NCI-H748 (cell line): ENCODE measurements around the gene KLK6.
A peak's percentile ranks its signal among the peaks of the same experiment; 100 is the strongest.

Experiments used
- DNase-seq: peaks from one replicate; lab custom pipeline; 2025; ENCODE audit not compliant: unreplicated experiment; lab: John Stamatoyannopoulos, UW

KLK6 gene

DNA sequence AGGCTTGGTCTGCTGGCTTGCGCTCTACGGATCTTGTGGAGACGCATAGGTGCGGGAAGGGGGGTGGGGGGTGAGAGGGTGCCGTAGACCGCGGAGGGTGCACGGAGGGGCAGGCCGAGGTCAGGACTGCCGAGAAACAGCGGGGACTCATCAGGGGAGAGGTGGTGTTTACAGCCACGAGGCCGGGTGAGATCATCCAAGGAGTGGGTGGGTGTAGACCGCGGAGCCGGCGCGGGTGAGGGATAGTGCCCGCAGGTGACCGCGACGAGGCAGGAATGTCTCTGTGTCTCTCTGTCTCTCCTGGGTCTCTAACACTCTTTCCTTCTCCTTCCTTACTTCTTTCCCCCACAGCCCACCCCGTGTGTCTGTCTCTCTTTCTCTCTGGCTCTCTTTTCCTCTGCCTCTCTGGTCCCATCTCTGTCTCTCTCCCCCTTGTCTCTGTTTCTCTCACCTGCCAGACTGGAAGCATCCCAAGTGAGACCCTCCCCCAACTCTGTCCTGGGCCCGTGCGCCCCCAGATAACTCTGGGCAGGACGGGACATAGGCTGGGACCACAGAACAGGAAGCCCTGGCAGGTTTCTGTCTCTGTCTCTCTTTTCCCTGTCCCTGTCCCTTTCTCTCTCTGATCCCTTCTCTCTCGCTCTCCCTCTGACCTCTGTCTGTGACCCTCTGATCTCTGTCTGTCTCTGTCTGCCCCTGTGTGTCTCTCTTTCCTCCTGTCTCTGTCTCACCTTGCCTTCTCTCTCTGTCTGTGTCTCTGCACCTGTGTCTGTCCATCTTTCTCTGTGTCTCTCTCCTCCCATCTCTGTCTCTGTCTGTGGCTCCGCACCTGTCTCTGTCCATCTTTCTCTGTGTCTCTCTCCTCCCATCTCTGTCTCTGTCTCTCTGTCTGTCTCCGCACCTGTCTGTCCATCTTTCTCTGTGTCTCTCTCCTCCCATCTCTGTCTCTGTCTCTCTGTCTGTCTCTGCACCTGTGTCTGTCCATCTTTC lies 56.4 kb downstream of the KLK6 start:
- no peak for DNase-seq

DNA sequence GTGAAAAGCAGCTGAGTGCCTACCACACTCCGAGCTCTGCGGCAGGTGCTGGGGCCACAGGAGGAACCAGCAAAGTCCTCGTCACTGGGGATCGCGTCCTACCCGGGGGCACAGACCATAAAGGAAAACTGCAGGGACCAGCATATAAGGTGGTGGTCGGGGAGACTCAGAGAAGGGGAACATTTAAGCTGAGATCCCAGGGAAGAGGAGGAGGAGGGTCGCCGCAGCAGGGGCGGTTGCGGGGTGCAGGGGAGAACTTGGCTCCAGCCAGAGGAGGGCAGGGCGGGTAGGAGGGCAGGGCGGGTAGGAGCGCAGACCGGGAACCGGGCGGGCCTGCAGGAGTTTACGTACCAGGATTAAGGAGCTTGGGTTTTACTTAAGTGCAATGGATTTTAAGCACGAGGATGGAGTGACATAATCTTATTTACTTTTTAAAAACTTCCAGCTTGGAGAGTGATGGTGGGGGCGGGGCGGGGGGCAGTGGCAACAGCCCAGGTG lies 57.2 kb downstream of the KLK6 start:
- DNase-seq, result no peak

DNA sequence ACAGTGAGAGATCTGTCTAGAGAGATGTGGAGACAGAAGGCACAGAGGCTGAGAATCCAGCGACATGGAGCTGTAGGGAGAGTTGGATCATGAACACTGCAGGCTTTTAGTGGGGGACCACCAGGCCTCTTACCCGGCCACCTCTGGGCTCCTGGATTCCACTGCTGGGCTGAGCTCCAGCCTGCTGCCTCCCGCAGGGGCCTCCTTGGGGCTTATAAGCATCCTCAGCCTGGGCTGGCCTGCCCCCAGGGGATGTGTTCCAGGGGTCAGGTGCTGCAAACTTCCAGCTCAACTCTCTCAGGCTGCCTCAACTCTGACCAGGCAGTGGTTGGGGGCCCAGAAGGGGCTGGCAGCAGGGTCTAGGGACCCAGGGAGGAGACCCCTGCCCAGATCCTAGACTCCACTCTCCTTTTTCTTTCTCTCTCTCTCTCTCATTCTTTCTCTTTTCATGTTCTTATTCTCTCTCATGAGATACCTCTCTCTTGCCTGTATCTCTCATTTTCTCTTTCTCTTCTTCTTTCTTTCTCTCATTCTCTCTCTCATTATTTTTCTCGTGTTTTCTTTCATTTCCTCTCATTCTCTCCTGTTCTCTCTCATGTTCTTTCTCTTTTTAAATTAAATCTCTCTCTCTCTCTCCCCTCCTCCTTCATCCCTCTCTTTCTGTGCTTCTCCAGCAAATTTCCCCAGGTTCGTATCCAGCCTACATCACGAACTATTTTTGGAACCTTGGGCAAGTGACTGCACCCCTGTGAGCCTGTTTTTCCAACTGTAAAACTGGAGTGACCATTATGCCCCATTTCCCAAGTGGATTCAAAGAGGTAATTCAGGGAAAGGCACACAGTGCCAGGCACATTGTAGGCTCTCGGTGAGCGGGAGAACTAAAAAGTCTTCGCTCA lies 57.9 kb downstream of the KLK6 start, which contains the start of gene KLK4:
KLK4 (minus strand) TSS at position 190 of the 896 bp plus-strand sequence. CDS start 657 bp downstream, outside the sequence.
- DNase-seq, result no peak

DNA sequence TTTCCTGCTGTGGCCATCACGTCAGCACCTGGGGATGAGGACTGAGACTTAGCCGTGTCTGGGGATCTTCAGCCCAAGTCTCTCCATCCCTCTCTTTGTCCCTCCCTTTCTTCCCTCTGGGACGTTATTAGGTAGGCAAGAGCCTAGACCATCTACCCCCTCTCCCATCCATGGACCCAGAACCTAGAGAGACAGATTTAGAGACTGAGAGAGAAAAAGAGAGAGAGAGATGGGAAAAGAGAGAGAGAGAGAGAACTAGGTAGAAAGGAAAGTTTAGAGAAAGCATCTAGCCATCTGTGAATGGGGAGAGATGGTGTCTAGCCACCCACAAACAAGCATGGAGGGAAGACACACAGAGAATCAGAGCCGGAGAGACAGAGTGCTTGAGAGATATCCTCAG lies 58.7 kb downstream of the KLK6 start:
- no peak for DNase-seq

DNA sequence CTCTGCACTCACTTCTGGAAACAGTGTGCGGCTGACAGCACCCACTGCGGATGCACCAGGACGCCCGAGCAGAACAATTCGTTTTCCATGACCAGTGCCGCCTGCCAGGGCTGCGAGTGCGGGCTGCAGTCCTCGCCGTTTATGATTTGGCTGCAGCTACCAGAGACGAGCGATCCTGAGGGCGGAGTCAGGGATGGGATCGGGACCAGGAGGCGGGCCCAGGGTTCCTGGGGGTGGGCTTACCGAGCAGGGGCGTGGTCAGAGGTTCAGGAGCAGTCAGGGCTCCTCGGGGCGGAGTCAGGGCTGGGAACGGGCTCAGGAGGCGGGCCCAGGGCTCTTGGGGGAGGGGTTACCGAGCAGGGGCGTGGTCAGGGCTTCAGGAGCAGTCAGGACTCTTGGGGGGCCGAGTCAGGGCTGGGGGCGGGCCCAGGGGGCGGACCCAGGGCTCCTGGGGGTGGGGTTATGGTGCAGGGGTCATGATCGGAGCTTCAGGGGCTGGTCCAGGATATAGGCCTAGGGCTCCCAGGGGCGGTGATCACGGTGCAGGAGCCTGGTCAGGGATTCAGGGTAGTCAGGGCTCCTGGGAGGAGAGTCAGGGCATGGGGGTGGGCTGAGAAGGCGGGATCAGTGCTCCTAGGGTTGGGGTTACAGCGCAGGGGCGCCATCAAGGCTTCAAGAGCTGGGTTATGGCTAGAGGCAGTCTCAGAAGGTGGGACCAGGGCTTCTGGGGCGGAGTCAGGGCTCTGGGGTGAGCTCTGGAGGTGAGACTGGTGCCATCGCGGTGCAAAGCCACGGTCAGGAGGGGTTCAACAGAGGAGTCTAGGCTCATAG lies 59.9 kb downstream of the KLK6 start:
- DNase-seq, result peak; percentile 69
